ENCODE measurements around the gene NXPH1.

NXPH1 gene

GRCh38 chr7:8592167-8592566 lies 158.8 kb downstream of the NXPH1 start:
- TF ChIP-seq CTCF (conservative IDR thresholded peaks at IDR 0.05; ENCODE audit: control insufficient read depth, insufficient read depth, low read depth, low read length): no peak
- no peak for DNase-seq (ENCODE audit: low read depth)
- no peak overlapping the region for H3K4me3 ChIP-seq (ENCODE audit: control insufficient read depth, low read depth, low read length)

- no peak for TF ChIP-seq CTCF (conservative IDR thresholded peaks at IDR 0.05; ENCODE audit: control insufficient read depth, insufficient read depth, low read depth, low read length)
- H3K4me3 ChIP-seq (ENCODE audit: control insufficient read depth, low read depth, low read length): no peak overlapping the region
- no peak for DNase-seq (ENCODE audit: low read depth)
Observed at GRCh38 chr7:8594115-8594514, 160.7 kb downstream of the NXPH1 start.

GRCh38 chr7:8597565-8597964 lies 164.2 kb downstream of the NXPH1 start:
- TF ChIP-seq CTCF (conservative IDR thresholded peaks at IDR 0.05; ENCODE audit: control insufficient read depth, insufficient read depth, low read depth, low read length): no peak
- no peak overlapping the region for H3K4me3 ChIP-seq (ENCODE audit: control insufficient read depth, low read depth, low read length)
- no peak for DNase-seq (ENCODE audit: low read depth)

- DNase-seq (ENCODE audit: low read depth): no peak
- no peak for TF ChIP-seq CTCF (conservative IDR thresholded peaks at IDR 0.05; ENCODE audit: control insufficient read depth, insufficient read depth, low read depth, low read length)
- H3K4me3 ChIP-seq (ENCODE audit: control insufficient read depth, low read depth, low read length): no peak overlapping the region
Observed at GRCh38 chr7:8601121-8601520, 167.7 kb downstream of the NXPH1 start.

GRCh38 chr7:8605221-8605620 lies 171.8 kb downstream of the NXPH1 start:
- no peak for DNase-seq (ENCODE audit: low read depth)
- no peak for TF ChIP-seq CTCF (conservative IDR thresholded peaks at IDR 0.05; ENCODE audit: control insufficient read depth, insufficient read depth, low read depth, low read length)
- no peak overlapping the region for H3K4me3 ChIP-seq (ENCODE audit: control insufficient read depth, low read depth, low read length)

GRCh38 chr7:8612584-8612983 lies 179.2 kb downstream of the NXPH1 start:
- no peak overlapping the region for H3K4me3 ChIP-seq (ENCODE audit: control insufficient read depth, low read depth, low read length)
- DNase-seq (ENCODE audit: low read depth): no peak
- no peak for TF ChIP-seq CTCF (conservative IDR thresholded peaks at IDR 0.05; ENCODE audit: control insufficient read depth, insufficient read depth, low read depth, low read length)

GRCh38 chr7:8613191-8613590 lies 179.8 kb downstream of the NXPH1 start:
- H3K4me3 ChIP-seq (ENCODE audit: control insufficient read depth, low read depth, low read length): no peak overlapping the region

More at GRCh38 chr7:8613191-8613590, 179.8 kb downstream of the NXPH1 start:
- no peak for TF ChIP-seq CTCF (conservative IDR thresholded peaks at IDR 0.05; ENCODE audit: control insufficient read depth, insufficient read depth, low read depth, low read length)
- no peak for DNase-seq (ENCODE audit: low read depth)
